K562 (cell line): Measurements from ENCODE around the gene EPB41L4B. TPM values are rescaled to one million over a fixed set of nuclear protein-coding genes. Genes with fewer than 3 reads are reported as not detected.

Experiments
- ATAC-seq: fragments of 200-7000 bp; cut with Tn5 transposase; 3 replicates; pipeline ENCODE4 v1.9.1; 2020; ENCODE audit warnings: moderate library complexity
- BruUV-seq: library from RNA; stranded (reverse); fragments of 400-500 nt; replicated peaks from 2 replicates; lab custom pipeline; 2021; lab: Mats Ljungman, UMichigan
- CTCF ChIA-PET: fragments of 300-600 bp; formaldehyde crosslinking; extraction: SDS; loops from one replicate; lab custom pipeline; 2021; ENCODE audit warnings: low intra/inter-chr PET ratio; lab: Yijun Ruan, JAX
- POLR2A ChIA-PET: fragments of 300-600, 350-650 bp; sonication (Branson Sonifier 250); formaldehyde crosslinking; extraction: SDS; loops from one replicate; lab custom pipeline; 2021; ENCODE audit warnings: antibody characterized with exemption, inconsistent platforms; lab: Yijun Ruan, JAX
- DNase-seq, 4 experiments: peaks; one replicate each; pipeline versions ENCODE4 v3.0.0 to v3.0.0-alpha.2; 2011 to 2018; ENCODE audit warnings: low spot score in 3 of 4, mixed read lengths in 3 of 4; ENCODE audit errors: extremely low read depth in 1 of 4
- FAIRE-seq: peaks from 2 replicates; lab custom pipeline; 2011; peaks lifted over from hg19 to GRCh38; lab: Jason Lieb, UNC
- H2AFZ ChIP-seq: 2 replicates; pipeline ENCODE4 v1.6.0; 2011; ENCODE audit warnings: low read depth, low read length, control low read depth, inconsistent platforms
- H3K27ac ChIP-seq: fragments of 200-600 bp; 3 replicates; pipeline ENCODE4 v1.8.0; 2011; ENCODE audit warnings: low read depth, mild to moderate bottlenecking, control low read depth, inconsistent platforms, low read length, moderate library complexity, mixed read lengths; ENCODE audit errors: extremely low read depth
- H3K27me3 ChIP-seq, 2 experiments: fragments of 300-600 bp in 1 of 2; 2 replicates in 1 of 2; 3 replicates in 1 of 2; pipeline versions ENCODE4 v1.6.0 to v1.8.0; 2011; ENCODE audit warnings: inconsistent platforms in 2 of 2, low read length in 2 of 2, mild to moderate bottlenecking in 1 of 2, mixed read lengths in 1 of 2, moderate library complexity in 1 of 2; ENCODE audit not compliant: control insufficient read depth in 2 of 2, insufficient read depth in 2 of 2
- H3K36me3 ChIP-seq: fragments of 300-600 bp; 3 replicates; pipeline ENCODE4 v1.8.0; 2011; ENCODE audit warnings: mild to moderate bottlenecking, low read length, inconsistent platforms; ENCODE audit not compliant: control insufficient read depth, insufficient read depth
- H3K4me1 ChIP-seq, 2 experiments: fragments of 200-600 bp in 1 of 2; replicated peaks in 1 of 2; 2 replicates in 1 of 2; 3 replicates in 1 of 2; pipeline versions ENCODE4 v1.5.1 to v1.8.0; 2011; ENCODE audit warnings: inconsistent platforms in 2 of 2, low read length in 2 of 2, mild to moderate bottlenecking in 1 of 2, mixed read lengths in 1 of 2, moderate library complexity in 1 of 2; ENCODE audit not compliant: control insufficient read depth in 2 of 2, insufficient read depth in 2 of 2
- H3K4me2 ChIP-seq: 2 replicates; pipeline ENCODE4 v1.6.1; 2011; ENCODE audit warnings: low read length, control low read depth, inconsistent platforms, mixed read lengths; ENCODE audit not compliant: insufficient read depth
- H3K4me3 ChIP-seq: fragments of 200-600 bp; sonication (generic), shearing (Covaris generic); 2 replicates; pipeline ENCODE4 v1.5.1; 2016; ENCODE audit warnings: control low read depth, inconsistent platforms
- H3K79me2 ChIP-seq: fragments of 200-600 bp; 3 replicates; pipeline ENCODE4 v1.8.0; 2011; ENCODE audit warnings: low read length, inconsistent platforms; ENCODE audit not compliant: control insufficient read depth, insufficient read depth
- H3K9ac ChIP-seq, 2 experiments: 2 replicates each; pipeline versions ENCODE4 v1.6.0 to v1.6.1; 2011; ENCODE audit warnings: low read depth in 2 of 2, low read length in 2 of 2, control low read depth in 1 of 2, inconsistent platforms in 1 of 2, mild to moderate bottlenecking in 1 of 2, mixed read lengths in 1 of 2; ENCODE audit not compliant: insufficient read depth in 1 of 2
- H3K9me1 ChIP-seq: one replicate; pipeline ENCODE4 v1.6.0; 2011; ENCODE audit warnings: inconsistent platforms, mild to moderate bottlenecking, low read length, moderate library complexity; ENCODE audit not compliant: control insufficient read depth, insufficient read depth
- H3K9me3 ChIP-seq: replicated peaks from 2 replicates; pipeline ENCODE4 v1.5.1; 2011; ENCODE audit warnings: low read depth, low read length, inconsistent platforms; ENCODE audit not compliant: control insufficient read depth, insufficient read depth
- H4K20me1 ChIP-seq: replicated peaks from 2 replicates; pipeline ENCODE4 v1.6.1; 2011; ENCODE audit warnings: low read length, inconsistent platforms, mixed read lengths; ENCODE audit not compliant: control insufficient read depth, insufficient read depth
- CBFA2T2 ChIP-seq: fragments of 450-650 bp; conservative IDR thresholded peaks from 2 replicates; pipeline ENCODE4 v1.6.1; 2017; ENCODE audit warnings: mild to moderate bottlenecking
- CBX5 ChIP-seq: IDR thresholded peaks from 2 replicates; pipeline ENCODE4 v1.6.1; 2014; ENCODE audit warnings: low read depth, borderline replicate concordance
- E2F3 ChIP-seq: fragments of 250-450 bp; sonication (Bioruptor Pico); IDR thresholded peaks from 2 replicates; pipeline ENCODE4 v1.4.0; 2020; ENCODE audit warnings: mild to moderate bottlenecking
- MTA1 ChIP-seq: fragments of 450-650 bp; IDR thresholded peaks from 2 replicates; pipeline ENCODE4 v1.6.1; 2017; ENCODE audit warnings: borderline replicate concordance
- NFE2 ChIP-seq: IDR thresholded peaks from 2 replicates; pipeline ENCODE4 v1.6.1; 2014; ENCODE audit warnings: antibody characterized with exemption, low read depth
- NFYB ChIP-seq: IDR thresholded peaks from 2 replicates; pipeline ENCODE4 v1.6.1; 2011; ENCODE audit warnings: mild to moderate bottlenecking, moderate library complexity; ENCODE audit not compliant: insufficient read length; ENCODE audit errors: extremely low read depth
- SMAD3 ChIP-seq: fragments of 450-650 bp; formaldehyde crosslinking; conservative IDR thresholded peaks from 2 replicates; pipeline ENCODE4 v1.4.0; 2020; ENCODE audit warnings: mild to moderate bottlenecking
- SMARCA4 ChIP-seq: fragments of 450-650 bp; IDR thresholded peaks from 2 replicates; pipeline ENCODE4 v1.6.1; 2016
- ZNF655 ChIP-seq: fragments of 250-450 bp; sonication (Bioruptor Pico); IDR thresholded peaks from 2 replicates; pipeline ENCODE4 v1.5.0; 2021
- WGBS: fragments of 100-300 bp; shearing (Covaris generic); methylation state at CpG from one replicate; pipeline ENCODE4 v1.1.6; 2016; ENCODE audit warnings: low coverage, mixed read lengths; ENCODE audit not compliant: insufficient coverage; ENCODE audit errors: missing lambda C conversion rate; 5-methylcytosine and 5-hydroxymethylcytosine counted together
- in situ Hi-C: fragments of 300-500 bp; cut with MboI; formaldehyde crosslinking; loops from 4 replicates; pipeline ENCODE4 v1.15.0; 2018; ENCODE audit warnings: inconsistent platforms, mixed read lengths
- intact Hi-C: fragments of 100-400 bp; cut with micrococcal nuclease; formaldehyde crosslinking; loops from 2 replicates; pipeline ENCODE4 v1.14.2; 2022
- polyA plus RNA-seq, 8 experiments: library from polyadenylated mRNA; depleted of rRNA in 4 of 8; stranded (reverse) in 5 of 8; unstranded in 3 of 8; fragments of >200 nt; fragmentation: Nextera tagmentation in 2 of 8; fragmentation: Illumina TruSeq in 1 of 8; extraction: Ambion mirVana in 2 of 8; extraction: Trizol in 1 of 8; gene quantifications; 2 replicates each; pipeline versions ENCODE4 v1.2.1 to v1.2.3, GENCODE V29; 2011 to 2014; ENCODE audit warnings: inconsistent platforms in 1 of 8, missing spikeins in 1 of 8
- total RNA-seq, 7 experiments: library from RNA; depleted of rRNA in 6 of 7; stranded (reverse); fragments of >200 nt in 6 of 7; fragmentation: Illumina TruSeq in 2 of 7; extraction: Trizol in 2 of 7; gene quantifications; 2 replicates each; pipeline versions ENCODE4 v1.2.1 to v1.2.3, GENCODE V29; 2011 to 2021; ENCODE audit warnings: low replicate concordance in 1 of 7
- TF ChIP-seq, protein P1 (sequence below): fragments of 450-650 bp; IDR thresholded peaks from 2 replicates; pipeline ENCODE4 v1.6.1; 2018; ENCODE audit not compliant: partially characterized antibody
- TF ChIP-seq, protein P2 (sequence below): IDR thresholded peaks from 3 replicates; pipeline ENCODE4 v1.6.1; 2011; ENCODE audit warnings: borderline replicate concordance, mild to moderate bottlenecking; ENCODE audit not compliant: insufficient read length, insufficient read depth

EPB41L4B gene
- total and polyA plus RNA-seq, 9 of the 15 experiments (the other 6 are each of a cell fraction or from before 2014, with no cell fraction given) = 0.09 to 0.38 (median 0.21) TPM

DNA sequence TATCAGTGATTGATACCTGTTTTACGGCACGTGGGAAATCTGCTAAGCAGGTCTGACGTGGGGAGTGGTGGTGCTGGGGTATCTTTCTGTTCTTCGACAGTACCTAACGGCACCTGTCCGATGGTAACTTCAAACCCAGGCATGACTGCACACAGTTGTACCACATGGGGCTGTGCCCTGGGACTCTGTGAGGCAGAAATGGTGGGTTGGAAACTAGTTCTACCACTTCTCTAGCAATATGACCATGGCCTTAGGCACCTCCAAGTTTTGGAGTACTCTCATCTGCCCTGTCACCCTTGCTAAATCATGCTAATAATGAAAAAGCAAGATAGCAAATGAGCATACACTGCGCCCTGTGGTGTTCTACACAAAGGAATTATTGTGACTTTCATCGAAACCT, 30.9 kb downstream of the EPB41L4B start:
- Histone ChIP-seq H4K20me1 (no peaks in the 10 kb centered on the region), H3K27me3 (peaks cover 0 to 8% of the 10 kb centered on the region in 2 experiments; a peak in 2 of 5 replicates), H3K9me1 (no peaks in the 10 kb centered on the region), H3K27ac (no peak overlapping the region), H2AFZ (no peak overlapping the region), H3K9ac (no peak overlapping the region), H3K79me2 (no peaks in the 10 kb centered on the region), H3K4me2 (no peak overlapping the region), H3K9me3 (no peaks in the 10 kb centered on the region), H3K36me3 (no peaks in the 10 kb centered on the region), H3K4me3 (no peak overlapping the region), H3K4me1 (peaks cover 0 to 14% of the 10 kb centered on the region in 2 experiments; a peak in 2 of 5 replicates)
- BruUV-seq = no TSS peak
- ATAC-seq (no peak), FAIRE-seq (no peak), DNase-seq (no peak)
- ChIA-PET POLR2A (no interaction called here), CTCF (no interaction called here)
- TF ChIP-seq, protein P1, sequence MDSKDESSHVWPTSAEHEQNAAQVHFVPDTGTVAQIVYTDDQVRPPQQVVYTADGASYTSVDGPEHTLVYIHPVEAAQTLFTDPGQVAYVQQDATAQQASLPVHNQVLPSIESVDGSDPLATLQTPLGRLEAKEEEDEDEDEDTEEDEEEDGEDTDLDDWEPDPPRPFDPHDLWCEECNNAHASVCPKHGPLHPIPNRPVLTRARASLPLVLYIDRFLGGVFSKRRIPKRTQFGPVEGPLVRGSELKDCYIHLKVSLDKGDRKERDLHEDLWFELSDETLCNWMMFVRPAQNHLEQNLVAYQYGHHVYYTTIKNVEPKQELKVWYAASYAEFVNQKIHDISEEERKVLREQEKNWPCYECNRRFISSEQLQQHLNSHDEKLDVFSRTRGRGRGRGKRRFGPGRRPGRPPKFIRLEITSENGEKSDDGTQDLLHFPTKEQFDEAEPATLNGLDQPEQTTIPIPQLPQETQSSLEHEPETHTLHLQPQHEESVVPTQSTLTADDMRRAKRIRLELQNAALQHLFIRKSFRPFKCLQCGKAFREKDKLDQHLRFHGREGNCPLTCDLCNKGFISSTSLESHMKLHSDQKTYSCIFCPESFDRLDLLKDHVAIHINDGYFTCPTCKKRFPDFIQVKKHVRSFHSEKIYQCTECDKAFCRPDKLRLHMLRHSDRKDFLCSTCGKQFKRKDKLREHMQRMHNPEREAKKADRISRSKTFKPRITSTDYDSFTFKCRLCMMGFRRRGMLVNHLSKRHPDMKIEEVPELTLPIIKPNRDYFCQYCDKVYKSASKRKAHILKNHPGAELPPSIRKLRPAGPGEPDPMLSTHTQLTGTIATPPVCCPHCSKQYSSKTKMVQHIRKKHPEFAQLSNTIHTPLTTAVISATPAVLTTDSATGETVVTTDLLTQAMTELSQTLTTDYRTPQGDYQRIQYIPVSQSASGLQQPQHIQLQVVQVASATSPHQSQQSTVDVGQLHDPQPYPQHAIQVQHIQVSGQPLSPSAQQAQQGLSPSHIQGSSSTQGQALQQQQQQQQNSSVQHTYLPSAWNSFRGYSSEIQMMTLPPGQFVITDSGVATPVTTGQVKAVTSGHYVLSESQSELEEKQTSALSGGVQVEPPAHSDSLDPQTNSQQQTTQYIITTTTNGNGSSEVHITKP = no peak
- TF ChIP-seq CBFA2T2 (no peak), MTA1 (no peak), NFE2 (no peak), CBX5 (no peak), SMAD3 (CRISPR knock-in tag) (no peak), ZNF655 (CRISPR knock-in tag) (no peak), E2F3 (CRISPR knock-in tag) (no peak), NFYB (no peak), SMARCA4 (no peak)
- TF ChIP-seq, protein P2, sequence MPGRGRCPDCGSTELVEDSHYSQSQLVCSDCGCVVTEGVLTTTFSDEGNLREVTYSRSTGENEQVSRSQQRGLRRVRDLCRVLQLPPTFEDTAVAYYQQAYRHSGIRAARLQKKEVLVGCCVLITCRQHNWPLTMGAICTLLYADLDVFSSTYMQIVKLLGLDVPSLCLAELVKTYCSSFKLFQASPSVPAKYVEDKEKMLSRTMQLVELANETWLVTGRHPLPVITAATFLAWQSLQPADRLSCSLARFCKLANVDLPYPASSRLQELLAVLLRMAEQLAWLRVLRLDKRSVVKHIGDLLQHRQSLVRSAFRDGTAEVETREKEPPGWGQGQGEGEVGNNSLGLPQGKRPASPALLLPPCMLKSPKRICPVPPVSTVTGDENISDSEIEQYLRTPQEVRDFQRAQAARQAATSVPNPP = no peak
- in situ Hi-C loops (no loop called here), intact Hi-C loops (no loop called here)
- 12% methylated on average over 8 of the region's 8 CpGs for WGBS
